Islet precursor cell (in vitro differentiated cells): Measurements from ENCODE around the gene LSAMP.

Experiments
- DNase-seq: peaks from one replicate; pipeline ENCODE4 v3.0.0-alpha.2; 2018

Gene LSAMP

GRCh38 chr3:116000311-116000710 is 445.0 kb downstream of the LSAMP start:
- peak; percentile 79 for DNase-seq

- DNase-seq, result no peak
Measured at GRCh38 chr3:115999613-116000012, 445.7 kb downstream of the LSAMP start.

- no peak for DNase-seq
Measured at GRCh38 chr3:115999001-115999585, 446.2 kb downstream of the LSAMP start.

- DNase-seq, result no peak
Measured at GRCh38 chr3:115996420-115997108, 448.7 kb downstream of the LSAMP start.

GRCh38 chr3:115990669-115991068 is 454.6 kb downstream of the LSAMP start:
- no peak for DNase-seq

GRCh38 chr3:115989684-115990421 is 455.4 kb downstream of the LSAMP start:
- no peak for DNase-seq

GRCh38 chr3:115986555-115987207 is 458.6 kb downstream of the LSAMP start:
- DNase-seq, result no peak

GRCh38 chr3:115982629-115983028 is 462.7 kb downstream of the LSAMP start:
- DNase-seq, result no peak

- no peak for DNase-seq
Measured at GRCh38 chr3:115982108-115982507, 463.2 kb downstream of the LSAMP start.

- DNase-seq, result no peak
Measured at GRCh38 chr3:115980709-115981108, 464.6 kb downstream of the LSAMP start.

GRCh38 chr3:115977866-115978265 is 467.4 kb downstream of the LSAMP start:
- no peak for DNase-seq

- no peak for DNase-seq
Measured at GRCh38 chr3:115975796-115976195, 469.5 kb downstream of the LSAMP start.

- DNase-seq, result no peak
Measured at GRCh38 chr3:115975353-115975752, 469.9 kb downstream of the LSAMP start.

- DNase-seq, result no peak
Measured at GRCh38 chr3:115974940-115975339, 470.3 kb downstream of the LSAMP start.

- DNase-seq, result no peak
Measured at GRCh38 chr3:115968871-115969270, 476.4 kb downstream of the LSAMP start.

GRCh38 chr3:115961380-115961779 is 483.9 kb downstream of the LSAMP start:
- no peak for DNase-seq

- DNase-seq, result peak; percentile 61
Measured at GRCh38 chr3:115960799-115961198, 484.5 kb downstream of the LSAMP start.

GRCh38 chr3:115958526-115958925 is 486.8 kb downstream of the LSAMP start:
- no peak for DNase-seq

- no peak for DNase-seq
Measured at GRCh38 chr3:115947325-115947724, 498.0 kb downstream of the LSAMP start.

- no peak for DNase-seq
Measured at GRCh38 chr3:115943579-115943978, 501.7 kb downstream of the LSAMP start.

- DNase-seq, result no peak
Measured at GRCh38 chr3:115937054-115937453, 508.2 kb downstream of the LSAMP start.

- DNase-seq, result no peak
Measured at GRCh38 chr3:115932807-115933206, 512.5 kb downstream of the LSAMP start.

GRCh38 chr3:115931581-115931980 is 513.7 kb downstream of the LSAMP start:
- no peak for DNase-seq

GRCh38 chr3:115930922-115931321 is 514.4 kb downstream of the LSAMP start:
- no peak for DNase-seq
